Dedifferentiated amniotic fluid mesenchymal stem cell (primary cell): ENCODE data around the gene TMEM25.
"Not testable (repeated sequence)": the region's sequence is repeated elsewhere in the genome, so short reads cannot be mapped to it uniquely, and the experiment has no call there.

Experiments
- DNase-seq: peaks from one replicate; pipeline ENCODE4 v3.0.0-alpha.2; 2016; ENCODE audit errors: extremely low spot score

TMEM25 gene

DNA sequence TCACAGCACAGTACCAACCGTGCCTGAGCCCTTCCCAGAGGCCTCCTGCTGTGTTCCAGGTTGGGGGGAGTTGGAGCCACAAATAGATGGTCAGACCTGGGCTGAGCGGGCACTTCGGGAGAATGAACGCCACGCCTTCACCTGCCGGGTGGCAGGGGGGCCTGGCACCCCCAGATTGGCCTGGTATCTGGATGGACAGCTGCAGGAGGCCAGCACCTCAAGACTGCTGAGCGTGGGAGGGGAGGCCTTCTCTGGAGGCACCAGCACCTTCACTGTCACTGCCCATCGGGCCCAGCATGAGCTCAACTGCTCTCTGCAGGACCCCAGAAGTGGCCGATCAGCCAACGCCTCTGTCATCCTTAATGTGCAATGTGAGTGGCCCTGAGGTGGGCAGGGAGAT lies 1.1 kb downstream of the TMEM25 start:
- DNase-seq: no peak

DNA sequence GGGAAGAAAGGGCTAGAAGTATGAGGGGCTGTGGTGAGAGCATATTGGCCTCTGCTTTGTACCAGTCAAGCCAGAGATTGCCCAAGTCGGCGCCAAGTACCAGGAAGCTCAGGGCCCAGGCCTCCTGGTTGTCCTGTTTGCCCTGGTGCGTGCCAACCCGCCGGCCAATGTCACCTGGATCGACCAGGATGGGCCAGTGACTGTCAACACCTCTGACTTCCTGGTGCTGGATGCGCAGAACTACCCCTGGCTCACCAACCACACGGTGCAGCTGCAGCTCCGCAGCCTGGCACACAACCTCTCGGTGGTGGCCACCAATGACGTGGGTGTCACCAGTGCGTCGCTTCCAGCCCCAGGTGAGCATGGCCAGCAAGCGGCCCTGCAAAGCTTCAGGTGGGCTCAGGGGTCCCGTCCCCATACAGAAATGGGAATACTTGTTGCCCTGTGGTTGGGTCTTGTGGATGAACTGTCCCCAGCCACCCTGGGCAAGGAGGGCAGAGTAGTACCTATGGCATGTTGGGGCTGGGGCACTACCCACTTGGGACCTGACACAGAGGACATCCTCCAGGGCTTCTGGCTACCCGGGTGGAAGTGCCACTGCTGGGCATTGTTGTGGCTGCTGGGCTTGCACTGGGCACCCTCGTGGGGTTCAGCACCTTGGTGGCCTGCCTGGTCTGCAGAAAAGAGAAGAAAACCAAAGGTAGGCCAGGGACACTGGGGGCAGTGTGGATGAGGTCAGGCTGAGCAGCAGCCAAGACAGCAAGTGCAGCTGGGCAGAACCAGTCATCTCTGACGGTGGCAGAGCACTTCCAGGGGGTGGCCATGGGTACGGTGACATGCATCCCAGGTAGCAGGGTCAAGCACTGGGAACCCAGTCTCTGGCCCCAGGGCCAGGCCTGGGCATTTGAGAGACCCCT lies 2.1 kb downstream of the TMEM25 start:
- DNase-seq: no peak

DNA sequence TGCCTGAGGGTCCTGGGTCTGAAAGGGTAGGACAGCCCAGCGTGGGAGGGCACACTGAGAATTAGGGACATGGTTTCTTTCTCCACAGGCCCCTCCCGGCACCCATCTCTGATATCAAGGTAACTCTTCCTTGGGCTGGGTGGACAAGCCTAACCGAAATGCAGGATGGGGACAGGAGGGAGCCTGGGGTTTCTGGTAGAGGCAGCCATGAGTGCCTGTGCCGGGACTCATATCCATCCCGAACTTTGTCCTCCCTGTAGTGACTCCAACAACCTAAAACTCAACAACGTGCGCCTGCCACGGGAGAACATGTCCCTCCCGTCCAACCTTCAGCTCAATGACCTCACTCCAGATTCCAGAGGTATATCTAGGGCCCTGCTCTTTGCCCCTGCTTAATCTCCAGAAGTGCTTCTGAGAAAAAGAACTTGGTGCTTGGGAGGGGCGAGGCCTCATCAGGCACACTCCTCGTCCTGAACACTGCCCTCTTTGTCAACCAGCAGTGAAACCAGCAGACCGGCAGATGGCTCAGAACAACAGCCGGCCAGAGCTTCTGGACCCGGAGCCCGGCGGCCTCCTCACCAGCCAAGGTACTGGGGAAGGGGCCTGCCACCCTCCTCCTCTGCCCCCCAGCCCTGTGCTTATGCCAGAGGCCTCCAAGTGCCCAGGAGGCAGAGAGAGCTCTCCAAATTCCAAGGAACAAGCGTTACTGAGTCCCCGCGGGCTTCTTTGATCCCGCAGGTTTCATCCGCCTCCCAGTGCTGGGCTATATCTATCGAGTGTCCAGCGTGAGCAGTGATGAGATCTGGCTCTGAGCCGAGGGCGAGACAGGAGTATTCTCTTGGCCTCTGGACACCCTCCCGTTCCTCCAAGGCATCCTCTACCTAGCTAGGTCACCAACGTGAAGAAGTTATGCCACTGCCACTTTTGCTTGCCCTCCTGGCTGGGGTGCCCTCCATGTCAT lies 3.1 kb downstream of the TMEM25 start:
- no peak for DNase-seq

DNA sequence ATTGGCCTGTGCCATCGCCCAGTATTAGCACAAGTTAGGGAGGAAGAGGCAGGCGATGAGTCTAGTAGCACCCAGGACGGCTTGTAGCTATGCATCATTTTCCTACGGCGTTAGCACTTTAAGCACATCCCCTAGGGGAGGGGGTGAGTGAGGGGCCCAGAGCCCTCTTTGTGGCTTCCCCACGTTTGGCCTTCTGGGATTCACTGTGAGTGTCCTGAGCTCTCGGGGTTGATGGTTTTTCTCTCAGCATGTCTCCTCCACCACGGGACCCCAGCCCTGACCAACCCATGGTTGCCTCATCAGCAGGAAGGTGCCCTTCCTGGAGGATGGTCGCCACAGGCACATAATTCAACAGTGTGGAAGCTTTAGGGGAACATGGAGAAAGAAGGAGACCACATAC lies 4.3 kb downstream of the TMEM25 start:
- no peak for DNase-seq

DNA sequence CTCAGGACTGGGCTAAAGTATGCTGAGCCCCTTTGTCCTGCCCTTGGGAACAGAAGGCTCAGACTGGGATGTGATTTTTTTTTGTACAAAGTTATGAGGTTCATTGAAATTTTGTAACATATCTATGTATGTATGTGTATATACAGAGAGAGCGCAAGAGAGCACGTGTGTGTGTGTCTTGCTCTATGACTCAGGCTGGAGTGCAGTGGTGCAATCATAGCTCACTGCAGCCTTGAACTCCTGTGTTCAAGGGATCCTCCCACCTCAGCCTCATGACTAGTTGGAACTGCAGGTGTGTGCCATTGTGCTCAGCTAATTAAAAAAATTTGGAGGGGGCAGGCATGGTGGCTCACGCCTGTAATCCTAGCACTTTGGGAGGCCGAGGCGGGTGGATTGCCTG lies 5.7 kb downstream of the TMEM25 start:
- DNase-seq: no peak

DNA sequence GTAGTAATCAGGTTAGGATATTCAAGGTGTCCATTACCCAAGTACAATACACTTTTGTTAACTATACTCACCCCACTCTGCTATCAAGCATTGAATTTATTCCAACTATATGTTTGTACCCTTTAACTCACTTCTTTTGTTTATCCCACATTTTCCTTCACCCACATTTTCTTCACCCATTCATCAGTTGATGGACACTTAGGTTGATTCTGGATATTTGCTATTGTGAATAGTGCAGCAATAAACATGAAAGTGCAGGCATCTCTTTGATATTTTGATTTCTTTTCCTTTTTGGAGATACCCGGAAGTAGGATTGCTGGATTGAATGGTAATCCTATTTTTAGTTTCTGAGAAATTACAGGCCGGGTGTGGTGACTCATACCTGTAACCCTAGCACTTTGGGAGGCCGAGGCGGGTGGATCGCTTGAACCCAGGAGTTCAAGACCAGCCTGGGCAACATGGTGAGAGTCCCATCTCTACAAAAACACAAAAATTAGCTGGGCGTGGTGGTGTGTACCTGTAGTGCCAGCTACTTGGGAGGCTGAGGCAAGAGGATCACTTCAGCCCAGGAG lies 6.5 kb downstream of the TMEM25 start:
- no peak for DNase-seq

DNA sequence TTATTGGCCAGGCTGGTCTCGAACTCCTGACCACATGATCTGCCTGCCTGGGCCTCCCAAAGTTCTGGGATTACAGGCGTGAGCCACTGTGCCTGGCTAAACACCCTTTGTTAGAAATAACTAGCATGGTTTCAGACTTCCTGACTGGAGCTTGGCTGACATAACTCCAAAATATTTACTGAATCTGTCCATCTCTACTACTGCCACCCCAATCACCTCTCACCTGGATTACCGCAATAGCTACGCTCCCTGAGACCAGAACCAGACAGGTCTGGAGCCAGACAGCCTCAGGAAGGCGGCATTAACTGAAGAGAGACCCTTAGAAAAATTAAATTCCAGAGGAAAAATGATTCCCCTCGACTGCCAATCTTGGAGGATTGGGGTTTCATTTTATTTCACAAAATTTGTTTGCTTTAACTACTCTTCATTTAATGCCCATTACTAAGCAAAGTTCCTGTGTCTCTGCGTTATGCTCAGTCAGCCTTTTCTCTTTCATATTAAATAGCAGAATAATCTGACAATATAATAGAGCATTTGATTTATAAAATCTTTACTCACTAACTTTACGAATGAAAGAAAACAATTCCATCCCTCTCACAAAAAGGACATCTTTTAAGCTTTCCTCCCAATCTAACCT lies 13.1 kb downstream of the TMEM25 start:
- DNase-seq: no peak

DNA sequence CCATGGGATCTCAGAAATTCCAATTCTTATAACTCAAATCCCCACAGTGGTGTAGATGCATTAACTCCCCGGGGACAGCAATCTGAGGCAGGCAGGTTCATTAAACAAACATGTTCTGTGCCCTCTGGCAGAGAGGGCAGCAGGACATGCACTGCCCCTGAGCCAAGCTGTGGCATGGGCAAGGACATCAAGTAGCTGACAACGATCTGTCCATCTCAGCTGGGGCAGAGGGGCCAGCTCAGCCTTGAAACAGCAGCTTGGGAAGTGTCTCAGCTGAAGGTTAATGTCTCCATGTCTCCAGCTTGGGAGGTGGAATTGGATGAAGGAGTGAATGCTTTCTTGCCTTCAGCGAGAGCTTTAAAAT lies 13.6 kb downstream of the TMEM25 start:
- DNase-seq: no peak

DNA sequence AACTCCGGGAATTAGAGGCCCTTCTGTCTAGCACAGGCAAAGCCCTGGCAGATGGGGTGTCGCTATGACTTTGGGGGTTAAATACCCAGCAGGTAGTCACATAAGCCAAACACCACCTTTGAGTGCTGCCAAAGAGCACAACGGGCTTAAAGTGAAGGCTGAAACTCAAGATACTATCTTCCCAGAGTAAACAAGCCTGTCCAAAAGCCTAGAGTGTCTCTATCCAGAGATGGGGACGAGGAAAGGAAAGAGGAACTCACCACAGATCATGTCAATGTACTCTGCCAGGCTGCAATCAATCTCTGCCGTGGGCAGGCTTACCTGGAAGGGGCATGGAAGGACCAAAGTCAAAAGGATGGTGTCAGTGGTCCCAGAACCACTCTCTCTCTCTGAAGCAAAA lies 14.5 kb downstream of the TMEM25 start:
- DNase-seq: no peak

DNA sequence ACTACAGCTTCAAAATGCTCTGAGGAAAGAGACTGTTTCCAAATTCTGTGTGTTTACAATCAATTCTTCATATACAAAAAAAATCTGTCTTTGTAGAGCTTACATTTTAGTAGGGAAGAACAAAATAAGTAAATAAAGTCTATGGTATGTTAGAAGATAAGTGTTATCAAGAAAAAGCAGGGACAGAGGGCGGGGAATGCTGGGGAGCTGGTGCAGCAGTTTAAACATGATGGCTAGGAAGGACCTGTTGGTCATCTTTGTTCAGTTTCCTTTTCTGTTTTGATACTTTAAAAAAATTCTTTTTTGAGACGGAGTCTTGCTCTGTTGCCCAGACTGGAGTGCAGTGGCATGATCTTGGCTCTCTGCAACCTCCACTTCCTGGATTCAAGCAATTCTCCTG lies 16.1 kb downstream of the TMEM25 start:
- no peak for DNase-seq

DNA sequence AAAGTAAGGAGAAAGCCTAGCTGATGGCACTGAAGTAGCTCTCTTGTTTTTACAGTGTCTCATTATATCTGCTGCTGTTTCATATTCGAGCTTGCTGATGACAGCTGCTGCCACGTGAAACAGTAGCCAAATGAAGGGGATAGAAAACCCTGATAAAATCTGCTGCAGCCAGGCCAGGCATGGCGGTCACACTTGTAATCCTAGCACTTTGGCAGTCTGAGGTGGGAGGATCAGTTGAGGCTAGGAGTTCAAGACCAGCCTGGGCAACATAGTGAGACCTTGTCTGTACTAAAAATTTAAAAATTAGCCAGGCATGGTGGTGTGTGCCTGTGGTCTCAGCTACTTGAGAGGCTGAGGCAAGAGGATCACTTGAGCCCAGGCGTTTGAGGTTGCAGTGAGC lies 21.3 kb downstream of the TMEM25 start:
- no peak for DNase-seq

DNA sequence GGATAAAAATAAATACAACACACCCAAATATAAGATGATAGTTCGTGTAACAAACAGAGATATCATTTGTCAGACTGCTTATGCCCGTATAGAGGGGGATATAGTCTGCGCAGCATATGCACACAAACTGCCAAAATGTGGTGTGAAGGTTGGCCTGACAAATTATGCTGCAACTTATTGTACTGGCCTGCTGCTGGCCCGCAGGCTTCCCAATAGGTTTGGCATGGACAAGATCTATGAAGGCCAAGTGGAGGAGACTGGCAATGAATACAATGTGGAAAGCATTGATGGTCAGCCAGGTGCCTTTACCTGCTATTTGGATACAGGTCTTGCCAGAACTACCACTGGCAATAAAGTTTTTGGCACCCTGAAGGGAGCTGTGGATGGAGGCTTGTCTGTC lies 29.8 kb downstream of the TMEM25 start:
- DNase-seq: no peak

DNA sequence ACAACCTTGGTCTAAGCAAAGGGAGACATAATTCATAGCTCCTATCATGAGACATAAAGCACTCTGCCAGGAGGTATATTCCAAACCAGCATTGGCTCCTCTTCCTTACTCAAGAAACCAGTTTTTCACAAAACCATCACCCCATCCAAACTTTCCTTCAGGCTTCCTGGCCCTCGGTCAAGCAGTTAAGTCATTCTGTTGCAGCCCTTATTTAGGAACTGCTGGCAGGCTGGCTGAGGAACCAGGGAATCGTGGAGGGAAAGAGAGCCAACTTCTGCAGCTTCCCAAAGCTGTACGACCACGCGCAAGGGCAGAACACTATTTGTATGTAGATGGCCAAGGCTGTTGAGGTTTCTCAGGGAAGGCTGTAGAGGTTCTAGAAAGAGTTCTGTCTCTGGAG lies 34.1 kb downstream of the TMEM25 start:
- no peak for DNase-seq

DNA sequence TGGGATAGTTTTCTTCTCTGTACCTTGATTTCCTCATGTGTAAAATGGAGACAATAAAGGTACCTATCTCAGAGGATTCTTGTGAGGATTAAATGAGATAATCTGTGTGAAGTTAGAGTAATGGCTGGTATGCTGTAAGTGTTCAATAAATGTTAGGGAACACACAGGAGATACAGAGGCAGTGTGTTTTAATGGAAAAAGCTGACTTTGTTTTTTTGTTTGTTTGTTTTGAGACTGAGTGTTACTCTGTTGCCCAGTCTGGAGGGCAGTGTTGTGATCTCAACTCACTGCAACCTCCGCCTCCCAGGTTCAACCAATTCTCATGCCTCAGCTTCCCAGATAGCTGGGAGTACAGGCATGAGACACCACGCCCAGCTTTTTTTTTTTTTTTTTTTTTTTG lies 38.7 kb downstream of the TMEM25 start:
- no peak for DNase-seq

DNA sequence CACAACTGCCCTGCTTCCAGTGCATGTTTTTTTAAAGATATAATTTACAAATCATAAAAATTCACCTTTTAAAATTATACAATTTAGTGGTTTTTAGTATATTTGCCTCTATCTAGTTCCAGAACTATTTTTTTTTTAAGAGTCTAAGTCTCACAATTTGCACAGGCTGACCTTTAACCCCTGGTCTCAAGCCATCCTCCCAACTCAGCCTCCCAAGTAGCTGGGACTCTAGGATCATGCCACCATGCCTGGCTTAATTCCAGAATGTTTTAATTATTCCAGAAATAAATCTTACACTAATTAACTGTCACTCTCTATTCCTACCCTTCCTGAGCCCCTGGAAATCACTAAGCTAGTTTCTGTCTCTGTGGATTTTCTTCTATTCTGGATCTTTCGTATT lies 39.8 kb downstream of the TMEM25 start:
- no peak for DNase-seq

DNA sequence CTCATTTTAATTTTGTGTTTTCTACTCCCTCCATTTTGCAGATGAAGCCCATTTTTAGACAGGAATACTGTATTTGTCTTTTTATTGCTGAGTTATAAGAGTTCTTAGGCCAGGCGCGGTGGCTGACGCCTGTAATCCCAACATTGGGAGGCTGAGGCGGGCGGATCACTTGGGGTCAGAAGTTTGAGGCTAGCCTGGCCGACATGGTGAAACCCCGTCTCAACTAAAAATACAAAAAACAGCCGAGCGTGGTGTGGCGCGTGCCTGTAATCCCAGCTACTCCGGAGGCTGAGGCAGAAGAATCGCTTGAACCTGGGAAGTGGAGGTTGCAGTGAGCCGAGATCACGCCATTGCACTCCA lies 40.7 kb downstream of the TMEM25 start:
- DNase-seq: not testable (repeated sequence)

DNA sequence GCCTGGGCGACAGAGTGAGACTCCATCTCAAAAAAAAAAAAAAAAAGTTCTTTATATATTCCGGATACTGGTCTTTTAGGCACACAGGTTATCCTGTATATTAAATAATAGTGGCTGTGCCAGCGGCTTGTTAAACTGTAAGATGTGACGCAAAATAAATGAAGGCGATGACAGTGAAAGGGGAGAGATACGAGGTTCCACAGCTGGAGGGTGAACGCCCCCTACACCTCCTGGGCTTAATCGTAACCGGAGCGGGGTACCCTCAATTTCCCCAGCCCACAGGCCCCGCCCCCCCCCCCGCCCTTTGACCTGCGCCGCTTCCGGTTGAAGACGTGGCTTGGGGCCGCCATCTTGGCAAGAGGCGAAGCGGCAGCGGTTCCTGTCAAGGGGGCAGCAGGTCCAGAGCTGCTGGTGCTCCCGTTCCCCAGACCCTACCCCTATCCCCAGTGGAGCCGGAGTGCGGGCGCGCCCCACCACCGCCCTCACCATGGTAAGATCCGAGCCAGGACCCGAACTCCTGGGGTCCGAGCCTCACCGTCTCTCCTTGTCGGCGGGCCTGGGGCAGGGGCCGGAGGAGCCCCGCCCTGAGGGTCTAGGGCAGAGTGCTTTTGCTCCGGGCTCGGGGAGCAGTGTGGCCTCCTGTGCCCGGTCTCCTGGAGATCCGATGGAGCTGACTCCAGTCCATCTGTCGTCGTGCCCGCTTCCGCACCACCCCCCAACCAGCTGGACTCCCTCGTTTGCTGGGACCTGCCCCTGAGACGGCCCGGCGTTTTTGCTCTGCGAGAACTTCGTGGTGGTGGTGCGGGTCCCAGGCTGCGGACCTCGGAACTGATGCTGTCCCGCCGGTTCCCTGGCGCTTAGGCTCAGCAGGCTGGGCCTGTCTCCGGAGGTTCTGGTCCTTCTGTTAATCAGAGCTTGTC lies 41.3 kb downstream of the TMEM25 start, which contains the start of gene ARCN1:
Gene ARCN1 (plus strand): TSS at position 349 of the 920 bp plus-strand sequence. CDS start 139 bp downstream, at position 488.
- DNase-seq: peak; percentile 70

DNA sequence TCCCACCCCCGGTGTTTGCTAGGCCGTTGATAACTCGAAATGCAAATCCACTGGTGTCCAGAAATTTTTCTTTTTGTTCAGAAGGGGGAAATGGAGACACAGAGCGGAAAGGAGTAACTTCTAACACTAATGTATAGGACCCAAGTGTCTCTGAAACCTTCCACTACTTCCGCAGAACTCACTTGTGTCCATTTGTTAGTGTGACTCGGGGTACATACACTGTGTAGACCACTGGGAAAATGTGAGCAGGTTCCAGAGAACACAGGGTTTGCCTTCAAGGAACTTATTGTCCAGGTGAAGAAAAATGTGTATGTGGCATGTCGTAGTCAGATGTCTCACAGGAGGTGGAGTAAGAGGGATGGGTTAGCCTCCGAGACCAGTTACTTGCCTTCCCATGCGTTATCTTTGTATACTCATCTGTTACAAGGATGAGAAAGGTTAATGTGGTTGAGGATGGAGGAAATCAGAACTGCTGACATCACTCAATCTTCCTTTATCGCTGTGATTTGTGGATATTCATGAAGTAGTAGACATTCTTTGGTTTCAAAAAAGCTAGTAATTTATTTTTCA lies 42.1 kb downstream of the TMEM25 start:
- no peak for DNase-seq

DNA sequence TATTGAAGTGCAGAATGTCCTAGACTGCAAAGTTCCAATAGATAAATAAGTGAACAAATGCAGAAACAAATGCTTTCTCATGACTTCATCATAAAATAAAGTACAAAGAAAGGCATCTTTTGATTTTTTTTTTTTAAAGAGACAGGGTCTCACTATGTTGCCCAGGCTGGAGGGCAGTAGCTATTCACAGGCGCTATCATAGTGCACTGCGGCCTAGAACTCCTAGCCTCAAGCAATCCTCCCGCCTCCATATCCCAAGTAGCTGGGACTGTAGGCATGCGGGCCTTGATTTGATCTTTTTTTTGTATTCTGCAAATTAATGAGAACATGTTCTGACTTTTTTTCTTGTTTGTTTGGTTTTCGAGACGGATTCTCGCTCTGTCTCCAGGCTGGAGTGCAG lies 43.6 kb downstream of the TMEM25 start:
- no peak for DNase-seq

DNA sequence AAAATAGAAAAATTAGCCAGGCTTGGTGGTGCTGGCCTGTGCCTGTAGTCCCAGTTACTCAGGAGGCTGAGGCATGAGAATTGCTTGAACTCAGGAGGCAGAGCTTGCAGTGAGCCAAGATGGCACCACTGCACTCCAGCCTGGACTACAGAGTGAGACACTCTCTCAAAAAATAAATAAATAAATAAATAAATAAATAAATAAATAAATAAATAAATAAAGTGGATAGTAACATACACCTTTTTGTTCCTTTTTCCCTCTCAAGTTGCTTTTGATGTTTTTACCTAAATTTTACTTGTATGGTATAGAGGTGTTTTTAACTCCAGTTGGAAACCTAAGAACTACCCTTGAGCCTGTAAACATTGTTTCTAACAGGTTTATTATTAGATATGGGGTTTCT lies 47.0 kb downstream of the TMEM25 start:
- DNase-seq: not testable (repeated sequence)
